ENCODE data around the gene HDAC3. TPM values are rescaled to one million over a fixed set of nuclear protein-coding genes. Genes with fewer than 3 reads are reported as not detected.

HDAC3 gene
- total RNA-seq, 2 experiments from 2014 or later, result 94.8 to 98.3 TPM

- no peaks in the 10 kb centered on the region for H3K9me3 Mint-ChIP-seq
- DNase-seq (peak; percentile 27), ATAC-seq (peak; percentile 35)
- CTCF ChIA-PET, result interaction anchor here (1.0 to 4.0 kb wide), 8 partner anchors 10 to 52 kb away, joined by 4 to 24 read pairs (median 4); partner anchors contain the start of genes DIAPH1 and FCHSD1
- H3K4me1 Mint-ChIP-seq (ENCODE audit: low read depth), result peaks cover 26% of the 10 kb centered on the region
- no peak overlapping the region for H3K4me3 Mint-ChIP-seq
- intact Hi-C loops (cut with micrococcal nuclease), result no loop called here
- H3K27me3 Mint-ChIP-seq, result no peaks in the 10 kb centered on the region
- peak overlapping the region; percentile 72 for H3K27ac Mint-ChIP-seq
- peak; percentile 36 for TF ChIP-seq CTCF (IDR thresholded peaks at IDR 0.05)
- H3K36me3 Mint-ChIP-seq (ENCODE audit: low read depth), result peaks cover 30% of the 10 kb centered on the region
- POLR2A ChIA-PET, result interaction anchor here (1.1 to 1.6 kb wide), 5 partner anchors 9 to 24 kb away, joined by 3 to 5 read pairs (median 5); partner anchors contain the start of gene FCHSD1
Observed at GRCh38 chr5:141641634-141642267, 5.1 kb upstream of the HDAC3 start.

DNA sequence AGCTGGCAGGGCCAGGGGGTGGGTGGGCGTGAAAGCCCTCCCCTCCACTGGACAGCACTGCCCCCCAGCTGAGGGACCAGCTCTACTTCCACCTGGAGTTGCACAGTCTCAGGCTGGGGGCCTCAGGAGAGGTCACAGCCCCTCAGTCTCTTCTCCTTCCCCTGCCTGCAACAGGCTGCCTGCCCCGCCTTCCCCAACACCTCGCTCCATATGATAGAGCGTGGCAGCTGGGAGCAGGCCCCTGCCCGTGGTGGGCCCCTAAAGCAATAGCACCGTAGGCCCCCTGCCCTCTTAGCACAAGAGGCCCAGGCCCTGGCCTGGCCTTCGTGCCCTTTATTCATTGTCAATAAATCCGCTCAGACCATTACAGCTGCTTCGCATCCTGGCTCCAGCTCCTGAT, 4.0 kb upstream of the HDAC3 start:
- peak overlapping the region; percentile 22 for H3K27ac Mint-ChIP-seq
- H3K4me1 Mint-ChIP-seq (ENCODE audit: low read depth), result peaks cover 31% of the 10 kb centered on the region
- peaks cover 35% of the 10 kb centered on the region for H3K36me3 Mint-ChIP-seq (ENCODE audit: low read depth)
- CTCF ChIA-PET, result interaction anchor here (0.8 to 4.0 kb wide), 4 partner anchors 9 to 49 kb away, joined by 3 to 24 read pairs (median 4); partner anchors contain the start of gene FCHSD1
- ATAC-seq (no peak), DNase-seq (no peak)
- intact Hi-C loops (cut with micrococcal nuclease), result no loop called here
- no peak overlapping the region for H3K4me3 Mint-ChIP-seq
- H3K9me3 Mint-ChIP-seq, result no peaks in the 10 kb centered on the region
- no peaks in the 10 kb centered on the region for H3K27me3 Mint-ChIP-seq
- no peak for TF ChIP-seq CTCF (IDR thresholded peaks at IDR 0.05)
- POLR2A ChIA-PET, result interaction anchor here (1.0 to 1.6 kb wide), 4 partner anchors 9 to 21 kb away, joined by 3 to 5 read pairs (median 4); partner anchors contain the start of gene FCHSD1

DNA sequence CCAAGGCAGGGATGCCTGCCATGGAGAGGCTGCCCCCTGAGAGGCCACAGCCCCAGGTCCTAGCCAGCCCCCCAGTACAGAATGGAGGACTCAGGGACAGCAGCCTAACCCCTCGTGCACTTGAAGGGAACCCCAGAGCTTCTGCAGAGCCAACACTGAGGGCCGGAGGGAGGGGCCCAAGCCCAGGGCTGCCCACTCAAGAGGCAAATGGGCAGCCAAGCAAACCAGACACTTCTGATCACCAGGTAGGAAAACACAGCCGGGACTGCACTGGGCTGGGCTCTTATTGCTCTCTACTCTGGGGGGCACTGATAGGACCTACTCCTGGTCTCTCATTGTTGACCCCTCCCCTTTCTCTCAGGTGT, 3.4 kb upstream of the HDAC3 start:
- intact Hi-C loops (cut with micrococcal nuclease), result no loop called here
- ChIA-PET CTCF (interaction anchor here (0.8 to 4.0 kb wide), 2 partner anchors 11 to 48 kb away, joined by 3 to 24 read pairs; partner anchors contain the start of gene FCHSD1), POLR2A (interaction anchor here (1.0 to 6.5 kb wide), 3 partner anchors 9 to 48 kb away, joined by 4 to 28 read pairs (median 5); partner anchors contain the start of gene FCHSD1)
- Mint-ChIP-seq H3K4me3 (no peak overlapping the region), H3K27me3 (no peaks in the 10 kb centered on the region), H3K9me3 (no peaks in the 10 kb centered on the region), H3K36me3 (ENCODE audit: low read depth) (peaks cover 40% of the 10 kb centered on the region), H3K27ac (no peak overlapping the region), H3K4me1 (ENCODE audit: low read depth) (peaks cover 38% of the 10 kb centered on the region)
- DNase-seq (no peak), ATAC-seq (no peak)
- no peak for TF ChIP-seq CTCF (IDR thresholded peaks at IDR 0.05)

GRCh38 chr5:141639357-141640050, 2.9 kb upstream of the HDAC3 start:
- Mint-ChIP-seq H3K36me3 (ENCODE audit: low read depth) (peaks cover 43% of the 10 kb centered on the region), H3K4me1 (ENCODE audit: low read depth) (peaks cover 43% of the 10 kb centered on the region), H3K27ac (peak overlapping the region; percentile 90), H3K4me3 (peak overlapping the region; percentile 86), H3K9me3 (no peaks in the 10 kb centered on the region), H3K27me3 (no peaks in the 10 kb centered on the region)
- ChIA-PET POLR2A (interaction anchor here (1.5 to 6.5 kb wide), 3 partner anchors 9 to 48 kb away, joined by 4 to 28 read pairs (median 27); no protein-coding TSS in a partner anchor), CTCF (interaction anchor here (3.7 to 4.2 kb wide), 3 partner anchors 23 to 47 kb away, joined by 14 to 83 read pairs (median 24); no protein-coding TSS in a partner anchor)
- ATAC-seq, result no peak
- TF ChIP-seq CTCF (IDR thresholded peaks at IDR 0.05), result no peak
- intact Hi-C loops (cut with micrococcal nuclease), result loop anchor here (5.0 kb wide), 1 partner anchor 47 kb away; no protein-coding TSS in a partner anchor
- DNase-seq, result no peak

Measured in activated CD8-positive, alpha-beta T cell treated with anti-CD3 and anti-CD28 coated beads for 36 hours (primary cell).